GM12891 (cell line): ENCODE measurements around the gene POLR1F.

Source experiments
- POLR2A ChIP-seq: IDR thresholded peaks from 2 replicates; pipeline ENCODE4 v1.6.1; 2011; ENCODE audit warnings: low read depth, low read length, control low read depth
- POLR2AphosphoS5 ChIP-seq: IDR thresholded peaks from 2 replicates; pipeline ENCODE4 v1.6.1; 2011; ENCODE audit warnings: low read depth, low read length, control low read depth
- TAF1 ChIP-seq: IDR thresholded peaks from 2 replicates; pipeline ENCODE4 v1.6.1; 2011; ENCODE audit warnings: low read depth, low read length, control low read depth

- TF ChIP-seq TAF1, result no peak
- no peak for TF ChIP-seq POLR2A
- TF ChIP-seq POLR2AphosphoS5, result no peak
Measured at GRCh38 chr7:19747740-19748339, 39.0 kb upstream of the POLR1F start.
